Measurements from ENCODE around the gene RB1. TPM values are rescaled to one million over a fixed set of nuclear protein-coding genes. Genes with fewer than 3 reads are reported as not detected.

The RB1 gene

Small RNA genes lying within 50 kb of the gene (small RNA-seq; reads per million reads assigned to genes)
- not detected for gene RF00017 (ENCODE audit: insufficient read depth)

Measured in mesendoderm (in vitro differentiated cells).